Stimulated activated CD8-positive, alpha-beta memory T cell treated with anti-CD3 and anti-CD28 coated beads, Interleukin-15, amount 100 ng/mL, for 24 hours (primary cell): Measurements from ENCODE around the gene LBH.

Experiments used
- DNase-seq: peaks from one replicate; pipeline ENCODE4 v3.0.0-alpha.2; 2020; ENCODE audit warnings: low read depth

LBH gene

GRCh38 chr2:30217644-30218337 lies 13.5 kb upstream of the LBH start:
- no peak for DNase-seq

GRCh38 chr2:30218338-30218713 lies 13.0 kb upstream of the LBH start:
- DNase-seq, result no peak

- no peak for DNase-seq
Observed at GRCh38 chr2:30218814-30219213, 12.5 kb upstream of the LBH start.

DNA sequence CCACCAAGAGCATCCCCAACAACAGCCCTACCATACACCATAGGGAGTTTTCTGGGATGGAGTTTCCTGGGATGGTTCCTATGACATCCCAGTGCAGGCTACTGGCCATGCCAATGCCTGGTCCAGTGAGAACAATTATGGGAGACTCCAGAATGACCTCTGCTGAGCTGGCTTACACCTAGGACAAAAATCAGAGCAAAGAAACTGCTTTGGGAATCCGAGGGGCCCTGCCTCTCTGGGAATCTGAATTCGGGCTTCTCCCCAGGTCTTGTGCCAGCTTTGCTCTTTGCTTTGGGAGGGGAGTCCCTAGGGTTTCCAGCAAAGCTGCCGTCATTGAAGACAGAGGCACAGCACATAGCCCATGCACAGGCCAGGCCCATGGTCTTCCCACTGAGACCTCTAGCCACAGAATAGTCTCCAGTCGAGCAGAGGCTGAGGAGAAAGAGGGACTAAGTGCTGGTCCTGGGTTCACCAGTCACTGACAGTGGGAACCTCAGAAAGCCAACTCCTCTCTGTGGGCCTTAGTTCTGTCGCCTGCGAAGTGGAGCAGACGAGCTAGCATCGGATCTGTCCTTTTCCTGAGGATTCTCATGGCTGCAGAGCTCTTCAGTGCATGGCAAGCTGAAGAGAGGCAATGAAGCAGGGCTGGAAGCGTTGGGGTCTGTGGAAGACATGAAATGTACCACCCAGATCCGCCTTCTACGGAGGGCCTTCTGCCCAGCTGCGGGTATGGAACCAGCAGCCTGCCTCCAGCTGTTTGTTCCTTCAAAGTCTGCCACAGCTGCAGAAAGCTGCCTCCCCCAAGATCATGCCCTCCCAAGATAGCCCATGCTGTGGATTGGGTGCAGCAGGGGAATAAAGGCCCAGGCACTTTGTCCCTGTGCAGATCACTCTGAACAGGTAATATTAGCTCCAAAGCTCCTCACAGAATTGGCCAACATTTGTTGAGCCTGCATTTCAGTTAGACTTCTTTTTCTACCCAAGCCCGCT lies 11.2 kb upstream of the LBH start:
- DNase-seq, result no peak

DNA sequence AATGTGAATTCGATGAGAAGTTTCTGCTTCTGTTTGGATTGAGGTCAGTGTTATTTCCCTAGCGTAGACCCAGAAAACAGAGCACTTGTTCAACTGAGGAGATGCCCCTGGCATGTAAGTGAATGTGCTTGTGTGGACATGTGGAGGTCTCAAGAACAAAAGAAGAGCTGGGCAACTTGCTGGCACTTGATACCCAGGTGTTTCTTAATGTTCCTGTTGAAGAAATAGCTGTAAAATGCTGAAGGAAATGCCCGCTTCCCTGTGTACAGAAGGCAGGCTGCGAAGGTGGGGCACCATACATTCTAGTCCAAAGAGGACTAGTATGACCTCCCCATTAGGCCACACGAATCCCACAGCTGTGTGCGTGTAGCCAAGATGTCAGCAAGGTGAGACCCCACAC lies 9.8 kb upstream of the LBH start:
- no peak for DNase-seq

DNA sequence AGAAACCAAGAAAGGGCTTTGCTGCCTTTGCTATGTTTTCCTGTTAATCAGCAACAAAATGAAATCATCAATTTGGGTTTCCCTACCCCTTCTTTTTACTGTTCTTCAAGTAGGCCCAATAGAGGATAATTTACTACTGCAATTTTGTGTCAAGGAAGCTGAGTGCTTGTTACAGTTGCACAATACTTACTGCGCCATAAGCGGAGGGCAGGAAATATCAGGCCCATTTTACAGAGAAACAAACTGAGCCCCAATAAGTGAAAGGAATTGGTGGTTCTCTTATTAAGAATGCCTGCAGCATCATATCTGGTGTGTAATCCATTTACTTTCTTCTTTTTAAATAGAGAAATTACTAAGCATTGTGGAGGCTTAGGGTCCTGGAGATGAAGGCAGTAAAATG lies 9.3 kb upstream of the LBH start:
- DNase-seq, result no peak

DNA sequence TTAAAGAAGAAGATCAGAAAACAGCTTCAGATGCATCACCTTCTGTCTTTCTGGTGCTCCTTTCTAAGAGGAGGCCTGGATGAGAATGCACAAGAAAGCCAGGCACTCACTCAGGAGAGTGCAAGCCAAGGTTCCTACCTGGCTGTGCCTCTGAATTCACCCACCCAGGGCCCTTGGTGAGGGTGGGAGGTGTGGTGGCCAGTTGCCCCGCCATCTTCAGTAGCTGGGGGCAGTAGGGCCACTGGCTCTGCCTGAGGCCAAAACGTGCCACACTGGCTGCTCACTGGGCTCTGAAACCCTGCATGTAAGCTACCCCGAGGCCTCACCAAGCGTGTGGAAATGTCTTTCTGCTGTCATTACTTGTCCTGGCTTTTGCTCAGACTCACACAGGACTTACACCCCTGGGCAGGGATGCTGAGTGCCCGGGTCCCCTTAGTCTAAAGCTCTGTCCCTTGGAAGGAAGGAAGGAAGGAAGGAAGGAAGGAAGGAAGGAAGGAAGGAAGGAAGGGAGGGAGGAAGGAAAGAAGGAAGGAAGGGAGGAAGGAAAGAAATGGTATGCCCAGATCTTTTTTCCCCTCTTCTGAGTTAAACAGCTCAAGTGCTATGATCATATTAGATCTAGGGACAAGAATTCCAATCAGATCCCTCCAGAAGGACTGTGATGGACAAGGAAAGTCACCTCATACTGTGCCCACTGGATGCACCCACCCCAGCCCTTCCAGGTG lies 8.5 kb upstream of the LBH start:
- no peak for DNase-seq

GRCh38 chr2:30223413-30223874 lies 7.9 kb upstream of the LBH start:
- no peak for DNase-seq

DNA sequence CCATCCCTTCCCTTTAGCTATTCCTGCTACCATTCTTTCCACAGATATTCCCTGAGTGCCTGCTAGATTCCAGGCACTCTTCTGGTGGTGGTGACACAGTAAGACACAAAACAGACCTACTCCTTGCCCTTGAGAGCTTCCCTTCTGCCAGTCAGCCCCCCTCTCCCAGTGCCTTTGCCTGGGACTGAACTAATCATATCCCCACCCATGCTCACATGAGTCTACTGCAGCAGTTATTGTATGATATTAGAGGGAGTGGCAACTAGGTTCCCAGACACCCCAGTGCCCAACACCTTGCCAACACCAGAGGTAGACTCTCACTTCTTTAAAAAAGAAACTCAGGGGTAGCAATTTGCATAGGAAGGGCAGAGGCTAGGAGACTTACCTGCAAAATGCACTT lies 7.2 kb upstream of the LBH start:
- DNase-seq, result no peak

GRCh38 chr2:30225131-30225762 lies 6.1 kb upstream of the LBH start:
- no peak for DNase-seq

DNA sequence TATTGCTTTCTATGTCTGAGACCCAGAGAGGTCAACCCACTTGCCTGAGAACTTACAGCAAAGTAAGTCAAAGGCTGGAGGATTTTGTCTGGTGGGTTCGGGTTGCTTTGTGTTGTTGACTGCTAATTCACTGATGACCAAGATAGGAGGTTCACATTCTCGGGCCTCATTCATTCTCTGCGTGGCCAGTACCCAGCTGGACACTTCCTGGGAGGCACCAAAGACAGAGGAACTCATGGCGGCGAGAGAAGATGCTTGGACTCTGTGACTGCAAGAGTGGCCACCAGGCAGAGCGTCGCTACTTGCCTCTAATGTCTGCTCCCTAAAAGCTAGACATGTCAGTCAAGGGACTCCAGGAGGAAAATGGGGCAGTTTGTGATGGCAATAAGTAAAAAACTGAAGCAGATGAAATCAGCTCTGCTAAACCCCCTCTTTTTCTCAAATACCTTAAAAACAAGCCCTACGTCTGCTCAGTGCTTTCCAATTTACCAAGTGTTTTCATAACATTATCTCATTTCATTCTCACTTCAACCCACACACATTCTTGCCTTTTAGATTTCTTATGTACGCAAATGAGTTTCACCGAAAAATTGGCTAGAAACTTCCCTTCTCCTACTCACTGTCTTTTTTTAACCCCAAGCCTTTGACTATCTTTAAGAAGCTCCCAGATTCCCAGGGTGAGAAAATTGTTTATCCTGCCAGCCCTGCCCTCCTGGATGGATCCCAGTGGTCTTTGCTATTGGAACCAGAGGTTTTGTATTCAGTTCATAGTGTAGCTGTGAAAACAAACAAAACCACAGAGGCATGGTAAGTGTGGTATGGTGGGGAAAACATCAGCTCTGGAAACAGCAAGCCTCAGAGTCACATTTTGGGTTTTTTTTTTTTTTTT lies 4.9 kb upstream of the LBH start:
- DNase-seq, result no peak

DNA sequence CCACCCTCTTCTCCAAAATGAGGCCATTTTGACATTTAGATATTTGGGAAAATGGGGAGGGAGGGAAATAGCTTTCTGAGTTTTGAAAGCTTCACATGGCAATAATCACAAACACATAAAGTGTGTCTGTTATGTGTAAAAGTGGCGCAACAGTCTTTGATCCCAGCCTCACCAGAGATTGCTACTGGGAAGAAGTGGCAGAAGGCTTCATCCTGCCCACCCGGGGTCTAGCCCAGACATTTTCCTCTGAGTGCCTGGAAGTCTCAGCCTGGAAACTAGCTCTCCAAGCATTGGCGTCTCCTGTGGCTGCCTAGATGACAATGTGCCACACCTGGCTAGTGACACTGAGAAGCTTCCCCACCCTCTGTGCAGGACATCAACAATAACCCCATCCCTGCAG lies 1.7 kb upstream of the LBH start:
- no peak for DNase-seq

DNA sequence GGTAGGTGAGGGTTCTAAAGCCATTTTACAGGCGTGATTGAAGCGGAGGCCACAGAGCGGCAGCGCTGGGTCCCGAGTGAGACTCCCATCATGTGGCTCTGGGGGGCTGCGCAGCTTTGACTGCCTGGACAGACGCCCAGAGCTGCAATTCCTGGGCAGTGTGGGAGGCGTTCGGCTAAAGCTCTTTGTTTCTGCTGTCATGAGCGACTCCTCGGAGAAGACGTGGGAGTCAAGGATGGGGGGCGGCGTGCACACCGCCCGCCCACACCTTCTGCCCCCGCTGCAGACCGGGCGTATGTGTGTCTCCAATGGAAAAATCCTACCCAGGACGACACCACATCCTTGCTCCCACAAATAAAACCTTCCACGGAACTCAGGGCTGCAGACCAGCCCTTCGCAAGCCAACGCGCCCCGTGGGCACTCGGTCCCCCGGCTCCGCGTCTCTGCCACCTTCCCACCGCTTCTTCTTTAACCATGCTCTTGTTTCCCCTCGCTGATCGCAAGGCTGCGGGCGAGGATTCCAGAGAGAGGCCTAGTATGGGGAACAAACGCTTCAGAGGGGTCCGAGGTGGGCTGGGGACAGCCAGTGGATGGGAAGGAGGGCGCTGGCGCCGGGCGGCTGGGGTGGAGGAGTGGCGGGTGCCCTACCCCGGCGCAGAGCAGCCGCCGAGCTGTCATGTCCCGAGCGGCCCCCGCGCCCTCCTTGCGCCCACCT lies 680 bp upstream of the LBH start:
- DNase-seq, result no peak

GRCh38 chr2:30231996-30232800 lies 864 bp downstream of the LBH start:
- DNase-seq, result peak; percentile 39

DNA sequence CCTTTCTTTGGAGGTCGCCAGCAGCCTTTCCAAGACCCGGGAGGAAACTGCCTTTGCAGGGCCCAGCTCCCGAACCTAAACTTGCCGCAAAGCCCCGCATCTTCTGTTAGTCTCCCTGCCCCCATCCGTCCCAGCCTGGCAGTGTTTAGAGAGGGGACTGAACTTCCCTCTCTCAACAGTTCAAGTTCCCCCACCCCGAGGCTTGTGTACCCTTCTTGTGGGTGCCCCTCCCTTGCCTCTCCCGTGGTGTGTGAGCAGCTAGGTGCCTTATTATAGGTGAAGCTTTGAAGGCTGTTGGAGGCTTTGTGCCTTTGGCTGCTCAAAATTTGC lies 1.4 kb downstream of the LBH start:
- no peak for DNase-seq

DNA sequence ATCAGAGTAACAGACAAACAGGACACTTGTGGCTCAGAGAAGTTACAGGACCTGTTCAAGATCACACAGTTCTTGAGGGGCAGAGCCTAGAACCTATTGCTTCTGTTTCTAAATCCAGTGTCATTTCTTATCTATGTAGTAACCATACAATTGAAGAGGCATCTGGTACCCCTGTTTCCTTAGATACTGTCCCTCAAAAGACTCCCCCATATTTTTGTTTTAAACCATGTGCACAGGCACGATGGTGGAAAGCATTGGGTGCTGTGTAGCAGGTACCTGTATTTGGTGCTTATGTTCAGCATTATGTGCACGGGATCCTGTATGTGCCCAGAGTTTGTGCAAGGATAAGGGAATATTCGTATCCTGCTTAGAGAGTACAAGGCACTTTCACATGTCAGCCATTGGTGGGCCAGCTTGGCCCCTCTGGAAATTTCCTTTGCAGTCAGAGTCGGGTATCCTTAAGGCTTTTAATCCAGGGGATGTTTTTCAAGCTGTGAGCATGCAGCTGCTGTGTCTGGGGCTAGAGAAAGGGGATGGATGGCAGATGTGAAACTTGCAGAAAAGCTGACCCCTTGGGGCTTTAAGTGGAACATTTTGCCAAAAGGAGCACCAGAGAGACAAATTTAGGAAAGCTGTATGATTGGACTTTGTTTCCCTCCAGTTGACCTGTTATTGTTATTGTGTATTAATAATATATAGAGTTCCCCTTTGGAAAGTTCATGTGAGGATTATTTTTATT lies 2.1 kb downstream of the LBH start:
- no peak for DNase-seq

DNA sequence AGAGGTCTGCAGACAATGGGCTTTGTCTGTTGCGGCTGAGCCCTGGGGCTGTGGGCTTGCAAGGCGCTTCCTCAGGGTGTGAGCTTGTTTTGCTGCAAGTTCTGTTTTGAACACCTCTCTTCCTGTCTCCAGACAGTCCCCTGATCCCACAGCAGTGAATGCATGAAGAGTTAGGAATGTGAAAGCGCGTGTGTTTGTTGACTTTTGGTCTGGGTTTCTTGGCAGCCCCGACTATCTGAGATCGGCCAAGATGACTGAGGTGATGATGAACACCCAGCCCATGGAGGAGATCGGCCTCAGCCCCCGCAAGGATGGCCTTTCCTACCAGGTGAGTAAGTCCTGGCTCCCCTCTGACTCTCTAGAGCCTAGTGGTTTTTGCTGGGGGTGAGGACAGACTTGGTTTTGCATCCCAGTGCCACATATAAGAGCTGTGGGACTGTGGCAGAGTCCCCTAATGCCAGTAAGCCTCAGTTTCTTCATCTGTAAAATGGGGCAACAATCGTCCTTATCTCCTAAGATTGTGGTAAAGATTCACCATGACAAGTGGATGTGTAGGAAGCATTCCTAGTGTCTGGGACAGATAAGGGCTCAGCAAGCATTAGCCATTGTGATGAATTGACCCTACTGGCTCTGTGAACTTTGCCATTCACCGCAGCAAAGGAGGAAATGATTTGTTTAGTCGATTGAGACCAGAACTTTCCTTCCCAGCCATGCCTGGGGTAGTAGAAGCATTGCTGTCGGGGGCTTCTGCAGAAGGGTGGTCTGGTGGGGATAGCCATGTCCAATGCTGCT lies 3.0 kb downstream of the LBH start:
- DNase-seq, result no peak

DNA sequence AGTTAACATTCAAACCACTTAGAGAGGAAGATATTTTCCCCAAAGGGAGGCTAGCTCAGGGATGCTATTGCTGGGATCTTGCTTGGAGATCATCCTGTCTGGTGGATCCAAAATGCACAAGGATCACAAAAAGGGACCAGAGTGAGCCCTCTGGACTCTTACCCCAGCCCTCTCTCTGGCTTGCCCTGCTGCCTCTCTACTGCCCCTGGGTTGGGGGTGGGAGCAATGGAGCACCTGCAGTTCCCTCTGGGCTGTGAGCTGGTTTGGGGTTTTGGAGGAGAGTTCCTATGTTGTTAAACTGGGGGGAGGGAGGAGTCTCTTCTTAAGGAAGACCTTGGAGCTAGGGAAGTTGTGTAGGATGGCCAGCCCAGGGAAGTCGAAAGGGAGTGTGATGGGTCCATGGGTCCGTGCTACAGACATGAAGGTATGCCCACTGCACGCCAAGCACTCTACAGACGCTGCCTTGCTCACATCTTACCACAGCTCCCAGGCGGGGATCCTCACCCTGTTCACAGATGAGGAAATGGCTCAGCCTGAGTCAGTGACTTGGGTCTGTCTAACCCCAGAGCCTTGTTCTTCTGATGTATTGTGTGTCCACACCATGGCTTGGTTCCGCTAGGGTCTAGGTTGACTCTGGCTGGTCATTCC lies 3.8 kb downstream of the LBH start:
- DNase-seq, result no peak
